Neural cell (in vitro differentiated cells): ENCODE results near the gene HRH4. TPM values are rescaled to one million over a fixed set of nuclear protein-coding genes. Genes with fewer than 3 reads are reported as not detected.
A peak's percentile ranks its signal among the peaks of the same experiment; 100 is the strongest.

ENCODE experiments used
- H2AFZ ChIP-seq: fragments of 200-600, 300-800 bp; sonication (generic), shearing (Covaris generic); 2 replicates; pipeline ENCODE4 v1.6.0; 2014; ENCODE audit warnings: low read depth, mild to moderate bottlenecking, antibody characterized with exemption, low read length, moderate library complexity
- H3F3A ChIP-seq: fragments of 200-600 bp; shearing (Covaris generic); 2 replicates; pipeline ENCODE4 v1.6.1; 2016; ENCODE audit warnings: mild to moderate bottlenecking, moderate library complexity, mixed read lengths, antibody characterized with exemption, low read length; ENCODE audit not compliant: insufficient read depth, poor library complexity, severe bottlenecking
- H3K27ac ChIP-seq: fragments of 200-600, 300-800 bp; sonication (generic), shearing (Covaris generic); 2 replicates; pipeline ENCODE4 v1.5.1; 2014; ENCODE audit warnings: mild to moderate bottlenecking, low read length, moderate library complexity
- H3K27me3 ChIP-seq: fragments of 300-800, 200-600 bp; sonication (generic), shearing (Covaris generic); 2 replicates; pipeline ENCODE4 v1.6.0; 2014; ENCODE audit warnings: mild to moderate bottlenecking, low read depth, low read length, moderate library complexity; ENCODE audit not compliant: insufficient read depth
- H3K36me3 ChIP-seq: fragments of 300-800, 200-600 bp; sonication (generic), shearing (Covaris generic); 2 replicates; pipeline ENCODE4 v1.5.1; 2014; ENCODE audit warnings: mild to moderate bottlenecking, antibody characterized with exemption, low read length, moderate library complexity; ENCODE audit not compliant: insufficient read depth
- H3K4me2 ChIP-seq: fragments of 300-800, 200-600 bp; sonication (generic), shearing (Covaris generic); 2 replicates; pipeline ENCODE4 v1.6.0; 2014; ENCODE audit warnings: mild to moderate bottlenecking, low read length
- H3K4me3 ChIP-seq: fragments of 300-800, 200-600 bp; sonication (generic), shearing (Covaris generic); 2 replicates; pipeline ENCODE4 v1.5.1; 2014; ENCODE audit warnings: mild to moderate bottlenecking, low read length, moderate library complexity
- H3K79me2 ChIP-seq: fragments of 200-600 bp; shearing (Covaris generic); replicated peaks from 2 replicates; pipeline ENCODE4 v1.6.0; 2014; ENCODE audit warnings: mild to moderate bottlenecking, low read length, moderate library complexity; ENCODE audit not compliant: insufficient read depth
- H3K9ac ChIP-seq: fragments of 300-800, 200-600 bp; sonication (generic), shearing (Covaris generic); 2 replicates; pipeline ENCODE4 v1.6.1; 2016; ENCODE audit warnings: mild to moderate bottlenecking, low read length, mixed read lengths
- H3K9me2 ChIP-seq: fragments of 200-600 bp; shearing (Covaris generic); 2 replicates; pipeline ENCODE4 v1.6.1; 2016; ENCODE audit warnings: mild to moderate bottlenecking, low read length, mixed read lengths; ENCODE audit not compliant: insufficient read depth
- H3K9me3 ChIP-seq: fragments of 200-600, 300-800 bp; sonication (generic), shearing (Covaris generic); 2 replicates; pipeline ENCODE4 v1.6.1; 2016; ENCODE audit warnings: mild to moderate bottlenecking, mixed run types, low read length, moderate library complexity, mixed read lengths
- H4K20me1 ChIP-seq: fragments of 200-600 bp; shearing (Covaris generic); 2 replicates; pipeline ENCODE4 v1.6.1; 2016; ENCODE audit warnings: mild to moderate bottlenecking, mixed run types; ENCODE audit not compliant: insufficient read depth
- EP300 ChIP-seq: fragments of 450-650 bp; conservative IDR thresholded peaks from 2 replicates; pipeline ENCODE4 v1.6.1; 2014; ENCODE audit warnings: antibody characterized with exemption, mild to moderate bottlenecking, moderate library complexity; ENCODE audit not compliant: poor library complexity, severe bottlenecking
- EZH2 ChIP-seq: fragments of 200-600, 300-800 bp; shearing (Covaris generic), sonication (generic); IDR thresholded peaks from 2 replicates; pipeline ENCODE4 v1.6.1; 2014; ENCODE audit warnings: antibody characterized with exemption, low read length, borderline replicate concordance, mild to moderate bottlenecking; ENCODE audit not compliant: insufficient read depth, poor library complexity, severe bottlenecking
- MXI1 ChIP-seq: fragments of 450-650 bp; conservative IDR thresholded peaks from 2 replicates; pipeline ENCODE4 v1.6.1; 2014; ENCODE audit warnings: antibody characterized with exemption, mild to moderate bottlenecking; ENCODE audit not compliant: poor library complexity, severe bottlenecking
- POLR2AphosphoS5 ChIP-seq: IDR thresholded peaks from 2 replicates; pipeline ENCODE4 v1.6.1; 2012
- RAD21 ChIP-seq: fragments of 450-650 bp; conservative IDR thresholded peaks from 2 replicates; pipeline ENCODE4 v1.6.1; 2014; ENCODE audit warnings: antibody characterized with exemption, mild to moderate bottlenecking, moderate library complexity
- REST ChIP-seq: IDR thresholded peaks from 2 replicates; pipeline ENCODE4 v1.6.1; 2012; ENCODE audit warnings: borderline replicate concordance
- SMC3 ChIP-seq: fragments of 450-650 bp; conservative IDR thresholded peaks from 2 replicates; pipeline ENCODE4 v1.6.1; 2014; ENCODE audit warnings: antibody characterized with exemption, mild to moderate bottlenecking, moderate library complexity; ENCODE audit not compliant: poor library complexity
- TAF1 ChIP-seq: IDR thresholded peaks from 2 replicates; pipeline ENCODE4 v1.6.1; 2012; ENCODE audit warnings: low read depth
- polyA plus RNA-seq: library from polyadenylated mRNA; depleted of rRNA; stranded (reverse); fragments of >200 nt; gene quantifications from 2 replicates; pipeline ENCODE4 v1.2.3, GENCODE V29; 2014
- TF ChIP-seq, protein P1 (sequence below): fragments of 450-650 bp; IDR thresholded peaks from 2 replicates; pipeline ENCODE4 v1.5.1; 2014; ENCODE audit warnings: antibody characterized with exemption, mild to moderate bottlenecking, moderate library complexity; ENCODE audit not compliant: poor library complexity, severe bottlenecking

Gene HRH4
- polyA plus RNA-seq, 1 donor from 2014 or later = not detected

- no peaks in the 10 kb centered on the region for H3K27me3 ChIP-seq
- no peaks in the 10 kb centered on the region for H3K9me2 ChIP-seq
- no peaks in the 10 kb centered on the region for H3K36me3 ChIP-seq
- H4K20me1 ChIP-seq = no peaks in the 10 kb centered on the region
- peak overlapping the region; percentile 82 for H2AFZ ChIP-seq
- H3K79me2 ChIP-seq = no peaks in the 10 kb centered on the region
- TF ChIP-seq, protein P1, sequence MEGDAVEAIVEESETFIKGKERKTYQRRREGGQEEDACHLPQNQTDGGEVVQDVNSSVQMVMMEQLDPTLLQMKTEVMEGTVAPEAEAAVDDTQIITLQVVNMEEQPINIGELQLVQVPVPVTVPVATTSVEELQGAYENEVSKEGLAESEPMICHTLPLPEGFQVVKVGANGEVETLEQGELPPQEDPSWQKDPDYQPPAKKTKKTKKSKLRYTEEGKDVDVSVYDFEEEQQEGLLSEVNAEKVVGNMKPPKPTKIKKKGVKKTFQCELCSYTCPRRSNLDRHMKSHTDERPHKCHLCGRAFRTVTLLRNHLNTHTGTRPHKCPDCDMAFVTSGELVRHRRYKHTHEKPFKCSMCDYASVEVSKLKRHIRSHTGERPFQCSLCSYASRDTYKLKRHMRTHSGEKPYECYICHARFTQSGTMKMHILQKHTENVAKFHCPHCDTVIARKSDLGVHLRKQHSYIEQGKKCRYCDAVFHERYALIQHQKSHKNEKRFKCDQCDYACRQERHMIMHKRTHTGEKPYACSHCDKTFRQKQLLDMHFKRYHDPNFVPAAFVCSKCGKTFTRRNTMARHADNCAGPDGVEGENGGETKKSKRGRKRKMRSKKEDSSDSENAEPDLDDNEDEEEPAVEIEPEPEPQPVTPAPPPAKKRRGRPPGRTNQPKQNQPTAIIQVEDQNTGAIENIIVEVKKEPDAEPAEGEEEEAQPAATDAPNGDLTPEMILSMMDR = no peak
- TF ChIP-seq RAD21 = no peak
- no peak for TF ChIP-seq POLR2AphosphoS5
- TF ChIP-seq REST = no peak
- no peak for TF ChIP-seq TAF1
- TF ChIP-seq EZH2 = no peak
- TF ChIP-seq SMC3 = no peak
- TF ChIP-seq EP300 = no peak
- no peak for TF ChIP-seq MXI1
- H3K4me2 ChIP-seq = peak overlapping the region; percentile 45
- H3K9ac ChIP-seq = peak overlapping the region; percentile 78
- H3F3A ChIP-seq = no peaks in the 10 kb centered on the region
- no peaks in the 10 kb centered on the region for H3K9me3 ChIP-seq
- H3K4me3 ChIP-seq = peak overlapping the region; percentile 86
- H3K27ac ChIP-seq = peak overlapping the region; percentile 70
Measured at GRCh38 chr18:24426073-24426397, 34.4 kb upstream of the HRH4 start.

DNA sequence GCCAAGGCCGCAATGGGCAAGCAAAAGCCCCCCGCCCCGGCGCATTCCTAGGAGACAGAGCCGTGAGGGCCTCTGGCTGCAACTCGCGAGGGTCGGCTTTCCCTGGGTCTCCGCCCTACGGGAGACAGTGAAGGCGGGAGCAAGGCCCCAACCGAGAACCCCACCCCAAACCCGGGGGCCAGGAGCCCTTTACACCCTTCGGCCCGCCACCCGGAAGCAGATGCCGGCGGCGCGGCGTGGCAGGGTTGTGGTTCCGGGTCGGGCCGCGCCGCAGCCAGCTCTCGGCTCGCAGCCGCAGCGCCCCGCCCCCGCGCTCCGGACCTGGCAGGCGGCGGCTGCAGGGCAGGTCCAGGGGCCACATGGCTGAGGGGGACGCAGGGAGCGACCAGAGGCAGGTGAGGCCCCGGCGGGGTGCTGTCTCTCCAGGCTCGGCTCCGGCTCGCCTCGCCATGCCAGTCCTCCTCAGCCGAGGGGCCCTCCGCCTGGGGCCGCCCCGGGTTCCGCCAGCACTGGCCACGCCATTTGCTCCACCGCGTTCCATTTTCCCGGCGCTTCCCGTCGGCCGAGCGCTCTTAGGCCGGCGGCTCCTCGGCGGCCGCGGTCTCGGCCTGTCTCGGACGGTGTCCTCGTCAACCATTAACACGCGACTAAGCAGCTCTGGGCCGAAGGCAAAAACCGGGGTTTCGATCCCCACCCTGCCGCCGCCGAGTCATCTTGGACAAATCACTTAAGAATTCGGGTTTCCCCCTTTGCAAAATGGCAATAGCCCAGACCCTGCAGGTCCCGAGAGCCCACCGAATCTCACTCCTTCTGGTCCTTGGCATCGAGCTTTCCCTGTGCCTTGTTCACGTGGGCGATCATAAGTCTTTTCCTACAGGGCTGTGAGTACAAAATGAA, 33.8 kb upstream of the HRH4 start, which contains the start of gene IMPACT:
Gene IMPACT (plus strand): TSS at position 273 of the 897 bp plus-strand sequence. CDS start 87 bp downstream, at position 360.
- H3K9me2 ChIP-seq = no peaks in the 10 kb centered on the region
- H3K27ac ChIP-seq = peak within 1 kb of the TSS; percentile 70
- peak within 1 kb of the TSS; percentile 88 for H2AFZ ChIP-seq
- no peaks in the 10 kb centered on the region for H3K36me3 ChIP-seq
- H3F3A ChIP-seq = no peaks in the 10 kb centered on the region
- H3K4me3 ChIP-seq = peak within 1 kb of the TSS; percentile 86
- no peaks in the 10 kb centered on the region for H3K9me3 ChIP-seq
- H3K79me2 ChIP-seq = no peaks in the 10 kb centered on the region
- peak within 1 kb of the TSS; percentile 78 for H3K9ac ChIP-seq
- peak within 1 kb of the TSS; percentile 50 for H3K4me2 ChIP-seq
- TF ChIP-seq EZH2 (no peak), TAF1 (peak; percentile 18), POLR2AphosphoS5 (peak; percentile 44), SMC3 (no peak), RAD21 (no peak), EP300 (peak; percentile 43), MXI1 (peak; percentile 72), REST (no peak)
- TF ChIP-seq, protein P1 = peak; percentile 7
- H4K20me1 ChIP-seq = no peaks in the 10 kb centered on the region
- H3K27me3 ChIP-seq = no peaks in the 10 kb centered on the region
